ENCODE measurements around the gene OR2H1.

DNA sequence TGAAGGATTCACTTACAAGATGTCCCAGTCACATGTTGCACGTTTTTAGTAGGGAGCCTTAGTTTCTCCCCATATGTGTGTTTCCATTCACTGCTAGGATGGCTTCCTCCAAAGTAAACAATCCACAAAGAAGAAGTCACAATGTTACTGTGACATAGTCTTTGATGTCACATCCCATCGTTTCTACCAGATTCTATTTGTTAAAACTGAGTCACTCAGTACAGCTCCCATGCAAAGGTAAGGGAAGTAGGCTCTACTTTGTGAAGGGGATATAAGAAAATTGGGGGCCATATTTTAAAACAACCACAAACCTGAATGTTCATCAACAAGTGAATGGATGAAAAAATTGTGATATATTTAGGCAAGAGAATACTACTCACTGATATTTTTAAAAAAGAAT is at the start of gene OR2H1, which contains the start of gene OR11A1:
- TF ChIP-seq CTCF (IDR thresholded peaks at IDR 0.05) (no peak), POLR2A (IDR thresholded peaks at IDR 0.05) (no peak), POLR2AphosphoS5 (IDR thresholded peaks at IDR 0.05) (no peak)
